ENCODE measurements around the gene SUFU. TPM values are rescaled to one million over a fixed set of nuclear protein-coding genes. Genes with fewer than 3 reads are reported as not detected.

SUFU gene
- total RNA-seq, 4 donors from 2014 or later, result 5.3 to 10.0 (median 8.6) TPM

DNA sequence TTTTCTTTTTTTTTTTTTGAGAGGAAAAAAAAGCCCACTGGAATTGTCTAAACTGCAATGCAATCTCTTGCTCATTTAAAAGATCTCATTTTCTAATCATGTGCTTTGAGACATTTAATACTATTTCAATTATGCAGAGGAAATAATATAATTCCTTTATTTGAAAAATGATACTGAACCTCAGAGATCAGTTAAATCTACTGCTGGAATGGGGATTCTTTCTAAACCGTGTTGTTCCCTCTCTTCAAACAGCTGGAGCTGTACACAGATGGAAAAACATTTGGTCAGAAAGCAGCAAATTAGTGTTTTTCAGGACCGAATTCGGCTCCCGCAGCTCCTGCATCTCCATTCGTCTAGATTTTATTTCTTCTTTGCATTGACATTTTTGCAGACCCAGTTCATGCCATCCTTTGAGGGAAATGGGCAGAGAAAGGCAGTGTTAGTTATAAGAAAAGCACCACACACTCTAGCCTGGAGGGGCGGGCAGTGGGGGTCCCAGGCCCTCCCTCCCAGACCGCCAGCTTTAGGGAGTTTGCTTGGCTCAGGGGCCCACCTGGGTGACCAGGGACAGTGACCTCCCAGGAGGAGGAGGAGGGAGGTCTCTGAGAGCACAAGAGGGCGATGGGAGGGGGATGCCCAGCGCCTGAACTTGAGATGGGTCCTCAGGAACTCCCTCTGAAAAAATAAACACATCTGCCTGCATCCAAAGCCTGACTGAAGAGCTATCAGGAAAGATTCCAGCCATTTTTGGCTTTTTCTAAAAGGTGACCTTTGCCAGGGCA, 173.0 kb downstream of the SUFU start:
- Histone ChIP-seq H3K4me1 (peaks cover 4 to 71% (median 42%) of the 10 kb centered on the region in 3 donors), H3K27ac (peak overlapping the region in 3 of 4 donors; percentile 20 to 78 (median 64)), H3K36me3 (peaks cover 0 to 6% of the 10 kb centered on the region in 2 donors), H3K9me3 (no peaks in the 10 kb centered on the region), H3K27me3 (no peaks in the 10 kb centered on the region), H3K4me3 (no peak overlapping the region)
- WGBS, 2 donors (ENCODE audit: low coverage in 1 of 2), result 27 to 54% methylated on average over 2 to 5 of the region's 9 CpGs
- ATAC-seq, result no peak
- TF ChIP-seq, protein P1, sequence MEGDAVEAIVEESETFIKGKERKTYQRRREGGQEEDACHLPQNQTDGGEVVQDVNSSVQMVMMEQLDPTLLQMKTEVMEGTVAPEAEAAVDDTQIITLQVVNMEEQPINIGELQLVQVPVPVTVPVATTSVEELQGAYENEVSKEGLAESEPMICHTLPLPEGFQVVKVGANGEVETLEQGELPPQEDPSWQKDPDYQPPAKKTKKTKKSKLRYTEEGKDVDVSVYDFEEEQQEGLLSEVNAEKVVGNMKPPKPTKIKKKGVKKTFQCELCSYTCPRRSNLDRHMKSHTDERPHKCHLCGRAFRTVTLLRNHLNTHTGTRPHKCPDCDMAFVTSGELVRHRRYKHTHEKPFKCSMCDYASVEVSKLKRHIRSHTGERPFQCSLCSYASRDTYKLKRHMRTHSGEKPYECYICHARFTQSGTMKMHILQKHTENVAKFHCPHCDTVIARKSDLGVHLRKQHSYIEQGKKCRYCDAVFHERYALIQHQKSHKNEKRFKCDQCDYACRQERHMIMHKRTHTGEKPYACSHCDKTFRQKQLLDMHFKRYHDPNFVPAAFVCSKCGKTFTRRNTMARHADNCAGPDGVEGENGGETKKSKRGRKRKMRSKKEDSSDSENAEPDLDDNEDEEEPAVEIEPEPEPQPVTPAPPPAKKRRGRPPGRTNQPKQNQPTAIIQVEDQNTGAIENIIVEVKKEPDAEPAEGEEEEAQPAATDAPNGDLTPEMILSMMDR (IDR thresholded peaks at IDR 0.05), result no peak
- TF ChIP-seq POLR2AphosphoS5 (IDR thresholded peaks at IDR 0.05) (no peak), POLR2A (IDR thresholded peaks at IDR 0.05) (no peak), EP300 (IDR thresholded peaks at IDR 0.05) (no peak)

DNA sequence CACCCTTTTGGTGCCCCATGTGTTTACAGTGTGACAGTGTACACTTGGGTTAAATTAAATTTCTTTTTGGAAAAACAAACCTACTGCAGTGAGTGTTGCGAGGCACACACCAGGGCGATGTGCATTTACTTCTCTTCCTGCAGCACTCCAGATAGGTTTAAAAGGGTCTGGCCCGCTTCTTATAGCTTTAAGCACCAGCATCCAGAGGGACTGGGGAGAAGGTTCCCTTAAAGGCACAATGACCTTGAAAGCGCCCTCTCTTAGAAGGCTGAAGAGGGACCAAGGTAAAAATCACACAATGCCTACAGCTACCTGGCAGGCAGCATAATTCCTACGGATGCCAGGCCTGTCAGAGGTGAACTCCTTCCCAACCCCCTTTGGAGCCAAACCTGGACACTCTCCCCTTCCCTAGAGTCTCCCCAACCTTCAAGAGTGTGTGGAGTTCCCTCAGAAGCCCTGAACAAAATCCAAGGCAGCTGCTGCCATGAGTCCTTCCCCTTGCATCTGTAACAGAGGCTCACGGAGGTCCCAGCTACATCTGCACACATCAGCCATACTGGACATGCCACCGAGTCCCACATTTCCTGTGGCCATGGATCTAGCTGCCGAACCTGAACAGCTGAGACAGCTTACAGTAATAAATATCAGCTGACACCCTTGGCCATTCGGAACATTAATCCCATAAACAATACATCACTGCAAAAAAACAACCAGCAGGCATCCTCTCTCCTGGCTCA, 173.7 kb downstream of the SUFU start:
- no peak for TF ChIP-seq POLR2A (IDR thresholded peaks at IDR 0.05)
- TF ChIP-seq EP300 (IDR thresholded peaks at IDR 0.05), result no peak
- no peak for TF ChIP-seq POLR2AphosphoS5 (IDR thresholded peaks at IDR 0.05)
- TF ChIP-seq, protein P1 (IDR thresholded peaks at IDR 0.05), result no peak
- Histone ChIP-seq H3K4me1 (peaks cover 4 to 69% (median 42%) of the 10 kb centered on the region in 3 donors), H3K4me3 (no peak overlapping the region), H3K27ac (peak overlapping the region in 3 of 4 donors; percentile 20 to 78 (median 64)), H3K27me3 (no peaks in the 10 kb centered on the region), H3K36me3 (peaks cover 0 to 14% of the 10 kb centered on the region in 2 donors), H3K9me3 (no peaks in the 10 kb centered on the region)
- 90% methylated on average over 2 of the region's 9 CpGs; no CpG with 5 or more reads in 1 of the 2 donors for WGBS, 2 donors (ENCODE audit: low coverage in 1 of 2)
- ATAC-seq, result no peak

DNA sequence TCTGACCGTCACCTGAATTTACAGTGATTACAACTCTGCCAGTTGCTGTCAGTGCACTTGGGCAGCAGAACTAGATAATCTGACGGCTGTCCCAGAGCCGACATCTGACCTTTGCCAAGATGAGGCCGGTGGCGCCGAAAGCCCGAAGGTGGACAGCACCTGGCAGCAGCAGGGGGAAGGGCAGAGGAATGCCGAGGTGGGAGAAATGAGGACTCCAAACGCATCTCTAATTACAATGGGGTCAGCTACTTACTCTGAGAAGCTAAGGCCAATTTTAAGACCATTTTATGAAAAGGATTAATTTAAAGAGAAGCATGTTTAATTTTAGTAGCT, 174.3 kb downstream of the SUFU start:
- 80 to 85% methylated on average over 2 to 8 of the region's 9 CpGs for WGBS, 2 donors (ENCODE audit: low coverage in 1 of 2)

DNA sequence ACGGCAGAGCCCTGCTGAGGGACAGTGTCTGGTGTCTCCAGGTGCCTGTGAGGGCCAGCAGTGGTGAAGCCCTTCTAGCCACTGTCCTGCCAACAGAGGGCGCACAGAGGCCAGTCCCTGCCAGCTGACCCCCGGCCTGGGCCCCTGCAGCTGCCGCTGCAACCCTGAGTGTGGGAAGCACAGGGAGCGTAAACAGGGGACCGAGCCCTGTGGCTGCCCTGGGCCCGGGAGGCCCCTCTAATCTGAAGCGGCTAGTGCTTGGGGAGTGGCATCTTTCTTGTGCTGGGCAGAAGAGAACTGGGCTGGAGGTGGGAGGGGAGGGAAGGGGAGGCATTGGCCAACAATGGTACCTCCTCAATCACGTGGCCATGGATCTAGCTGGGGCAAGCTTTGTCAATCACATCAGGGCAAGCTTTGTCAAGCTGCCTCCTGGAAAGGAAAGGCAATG, 175.1 kb downstream of the SUFU start:
- Histone ChIP-seq H3K9me3 (no peaks in the 10 kb centered on the region), H3K4me1 (peaks cover 4 to 55% (median 35%) of the 10 kb centered on the region in 3 donors), H3K4me3 (no peak overlapping the region), H3K36me3 (peaks cover 0 to 27% of the 10 kb centered on the region in 2 donors), H3K27me3 (no peaks in the 10 kb centered on the region), H3K27ac (peak overlapping the region in 1 of 4 donors; percentile 7)
- WGBS, 2 donors (ENCODE audit: low coverage in 1 of 2), result no CpG with 5 or more reads among the region's 9 CpGs
- no peak for TF ChIP-seq POLR2A (IDR thresholded peaks at IDR 0.05)
- no peak for TF ChIP-seq EP300 (IDR thresholded peaks at IDR 0.05)
- TF ChIP-seq, protein P1 (IDR thresholded peaks at IDR 0.05), result peak in 2 of 4 experiments; percentile 37 to 68
- peak; percentile 19 for ATAC-seq

More for the DNA sequence above, 174.3 kb downstream of the SUFU start:
- peaks cover 0 to 19% of the 10 kb centered on the region in 2 donors for H3K36me3 ChIP-seq
- peak overlapping the region in 1 of 4 donors; percentile 78 for H3K27ac ChIP-seq
- H3K27me3 ChIP-seq, result no peaks in the 10 kb centered on the region
- no peaks in the 10 kb centered on the region for H3K9me3 ChIP-seq
- ATAC-seq, result no peak
- H3K4me3 ChIP-seq, result no peak overlapping the region
- no peak for TF ChIP-seq EP300 (IDR thresholded peaks at IDR 0.05)
- TF ChIP-seq, protein P1 (IDR thresholded peaks at IDR 0.05), result no peak
- no peak for TF ChIP-seq POLR2AphosphoS5 (IDR thresholded peaks at IDR 0.05)
- no peak for TF ChIP-seq POLR2A (IDR thresholded peaks at IDR 0.05)
- peaks cover 4 to 64% (median 42%) of the 10 kb centered on the region in 3 donors for H3K4me1 ChIP-seq

Measured in gastroesophageal sphincter (tissue), 4 donors.